GM23338 (cell line): ENCODE results near the gene CNTNAP5.

Experiments
- EZH2phosphoT487 ChIP-seq: fragments of 200-600 bp; sonication (generic); IDR thresholded peaks from one replicate; pipeline ENCODE4 v1.8.1; 2018; ENCODE audit warnings: antibody characterized with exemption; ENCODE audit not compliant: unreplicated experiment
- POLR2AphosphoS5 ChIP-seq: IDR thresholded peaks from 2 replicates; pipeline ENCODE4 v1.6.1; 2016; ENCODE audit warnings: antibody characterized with exemption, low read depth
- ZNF331 ChIP-seq: fragments of 250-450 bp; sonication (Bioruptor Pico); IDR thresholded peaks from 2 replicates; pipeline ENCODE4 v1.5.0; 2020; ENCODE audit warnings: low read depth, mild to moderate bottlenecking, moderate library complexity
- TF ChIP-seq, protein P1 (sequence below), 2 experiments: fragments of 200-600 bp in 1 of 2; sonication (generic) in 1 of 2; conservative IDR thresholded peaks; 2 replicates each; pipeline versions ENCODE4 v1.5.1 to v1.6.1; 2016 to 2017; ENCODE audit warnings: antibody characterized with exemption in 2 of 2, low read depth in 2 of 2, mild to moderate bottlenecking in 2 of 2, moderate library complexity in 1 of 2

DNA sequence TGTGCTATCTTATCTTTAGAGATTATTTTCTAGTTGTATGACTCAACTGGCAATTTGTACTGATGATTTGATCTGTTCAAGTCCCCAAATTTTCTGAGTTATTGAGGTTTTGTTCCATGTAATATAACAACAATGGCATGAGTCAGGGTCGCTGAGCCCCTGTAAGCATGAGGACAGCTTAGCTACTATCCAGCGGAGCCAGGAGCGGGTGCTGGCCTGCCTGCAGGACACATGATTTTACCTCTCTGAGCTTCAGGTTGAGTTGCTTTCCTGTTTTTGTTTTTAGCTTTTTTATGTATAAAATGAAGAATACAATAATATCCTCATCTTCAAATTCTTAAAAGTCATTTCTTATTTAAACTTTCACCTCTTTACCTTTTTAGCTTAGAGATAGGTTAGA, 561.1 kb downstream of the CNTNAP5 start:
- TF ChIP-seq, protein P1, sequence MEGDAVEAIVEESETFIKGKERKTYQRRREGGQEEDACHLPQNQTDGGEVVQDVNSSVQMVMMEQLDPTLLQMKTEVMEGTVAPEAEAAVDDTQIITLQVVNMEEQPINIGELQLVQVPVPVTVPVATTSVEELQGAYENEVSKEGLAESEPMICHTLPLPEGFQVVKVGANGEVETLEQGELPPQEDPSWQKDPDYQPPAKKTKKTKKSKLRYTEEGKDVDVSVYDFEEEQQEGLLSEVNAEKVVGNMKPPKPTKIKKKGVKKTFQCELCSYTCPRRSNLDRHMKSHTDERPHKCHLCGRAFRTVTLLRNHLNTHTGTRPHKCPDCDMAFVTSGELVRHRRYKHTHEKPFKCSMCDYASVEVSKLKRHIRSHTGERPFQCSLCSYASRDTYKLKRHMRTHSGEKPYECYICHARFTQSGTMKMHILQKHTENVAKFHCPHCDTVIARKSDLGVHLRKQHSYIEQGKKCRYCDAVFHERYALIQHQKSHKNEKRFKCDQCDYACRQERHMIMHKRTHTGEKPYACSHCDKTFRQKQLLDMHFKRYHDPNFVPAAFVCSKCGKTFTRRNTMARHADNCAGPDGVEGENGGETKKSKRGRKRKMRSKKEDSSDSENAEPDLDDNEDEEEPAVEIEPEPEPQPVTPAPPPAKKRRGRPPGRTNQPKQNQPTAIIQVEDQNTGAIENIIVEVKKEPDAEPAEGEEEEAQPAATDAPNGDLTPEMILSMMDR (conservative IDR thresholded peaks at IDR 0.05; ENCODE audit: low read depth in 2 of 2): no peak
- TF ChIP-seq POLR2AphosphoS5: no peak
- TF ChIP-seq EZH2phosphoT487: no peak
- no peak for TF ChIP-seq ZNF331 (CRISPR knock-in tag)
